Cortex of kidney (tissue), 1 donor: ENCODE results near the gene ZBTB42.
"Not testable (repeated sequence)": the region's sequence is repeated elsewhere in the genome, so short reads cannot be mapped to it uniquely, and the experiment has no call there.

ENCODE experiments used
- DNase-seq: peaks from one replicate; lab custom pipeline; 2025; lab: John Stamatoyannopoulos, UW

ZBTB42 gene

DNA sequence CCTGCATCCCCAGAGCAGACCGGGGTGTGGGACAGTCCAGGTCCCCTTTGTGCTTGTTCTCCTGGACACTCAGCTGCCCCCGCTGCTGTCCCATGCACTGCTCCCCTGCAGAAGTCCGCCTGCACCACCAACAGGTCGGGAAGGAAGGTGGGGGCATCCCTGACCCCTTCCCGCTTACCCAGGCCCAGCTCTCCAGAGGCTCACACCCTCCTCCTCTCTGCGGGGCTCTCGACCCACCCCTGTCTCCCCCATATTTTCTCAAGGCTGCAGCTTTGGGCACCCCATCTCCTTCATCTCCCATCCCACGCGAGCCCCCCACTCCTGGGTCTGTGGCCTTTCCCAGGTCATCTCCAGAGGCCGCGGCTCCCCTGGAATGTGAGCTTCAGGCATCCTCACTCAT lies 9.4 kb downstream of the ZBTB42 start:
- DNase-seq, result no peak

- DNase-seq, result no peak
These were observed 12.4 kb downstream of the ZBTB42 start for GRCh38 chr14:104813286-104813685.

- DNase-seq, result not testable (repeated sequence)
These were observed 13.8 kb downstream of the ZBTB42 start for GRCh38 chr14:104814701-104815100.

DNA sequence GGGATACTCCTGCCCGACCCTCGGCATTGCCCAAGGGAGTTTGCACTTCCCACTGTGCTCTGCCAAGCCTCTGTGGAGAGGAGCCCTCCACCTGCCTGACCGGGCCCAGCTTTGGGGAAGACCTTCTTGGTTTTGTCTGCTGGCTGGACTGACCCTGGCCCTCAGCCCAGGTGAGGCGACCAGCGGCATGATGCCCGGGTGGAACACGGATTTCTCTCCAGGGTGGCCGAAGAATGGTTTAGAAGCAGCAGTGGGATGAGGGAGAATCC lies 15.6 kb downstream of the ZBTB42 start:
- DNase-seq, result no peak

DNA sequence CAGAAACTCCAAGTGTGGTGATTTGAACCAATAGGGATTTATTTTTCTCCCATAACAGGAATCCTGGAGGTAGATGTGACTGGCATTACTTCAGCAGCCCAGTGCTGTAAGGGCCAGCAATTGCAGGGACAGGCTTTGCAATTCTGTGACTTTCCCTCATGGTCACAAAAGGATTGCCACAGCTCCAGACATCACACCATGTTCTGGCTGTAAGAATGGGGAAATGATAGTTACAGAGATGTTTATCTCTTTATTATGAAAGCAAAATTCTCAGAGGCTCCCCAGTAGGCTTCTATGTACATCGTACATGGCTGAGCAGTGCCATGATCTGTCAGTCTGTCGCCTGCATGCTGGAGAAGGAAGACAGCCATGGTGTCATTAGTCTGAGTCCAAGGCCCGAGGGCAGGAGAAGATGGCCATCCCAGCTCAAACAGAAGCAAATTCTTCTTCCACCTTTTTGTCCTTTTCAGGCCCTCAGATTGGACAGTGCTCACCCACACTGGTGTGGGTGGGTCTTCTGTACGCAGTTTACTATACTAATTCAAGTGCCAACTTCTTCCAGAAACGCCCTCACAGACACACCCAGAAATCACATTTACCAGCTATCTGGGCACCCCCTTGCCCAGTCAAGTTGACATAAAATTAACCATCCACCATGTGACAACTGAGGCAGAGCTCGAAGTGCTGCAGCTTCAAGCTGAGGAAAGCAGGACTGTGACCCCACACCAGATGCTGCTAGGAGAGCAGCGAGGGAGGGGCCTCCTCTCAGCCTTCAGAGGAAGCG lies 17.2 kb downstream of the ZBTB42 start:
- DNase-seq, result no peak

GRCh38 chr14:104818714-104819161 lies 17.8 kb downstream of the ZBTB42 start:
- no peak for DNase-seq

- no peak for DNase-seq
These were observed 18.5 kb downstream of the ZBTB42 start for GRCh38 chr14:104819361-104819781.

- no peak for DNase-seq
These were observed 19.8 kb downstream of the ZBTB42 start for GRCh38 chr14:104820669-104821228.

- no peak for DNase-seq
These were observed 20.5 kb downstream of the ZBTB42 start for GRCh38 chr14:104821229-104821945.

DNA sequence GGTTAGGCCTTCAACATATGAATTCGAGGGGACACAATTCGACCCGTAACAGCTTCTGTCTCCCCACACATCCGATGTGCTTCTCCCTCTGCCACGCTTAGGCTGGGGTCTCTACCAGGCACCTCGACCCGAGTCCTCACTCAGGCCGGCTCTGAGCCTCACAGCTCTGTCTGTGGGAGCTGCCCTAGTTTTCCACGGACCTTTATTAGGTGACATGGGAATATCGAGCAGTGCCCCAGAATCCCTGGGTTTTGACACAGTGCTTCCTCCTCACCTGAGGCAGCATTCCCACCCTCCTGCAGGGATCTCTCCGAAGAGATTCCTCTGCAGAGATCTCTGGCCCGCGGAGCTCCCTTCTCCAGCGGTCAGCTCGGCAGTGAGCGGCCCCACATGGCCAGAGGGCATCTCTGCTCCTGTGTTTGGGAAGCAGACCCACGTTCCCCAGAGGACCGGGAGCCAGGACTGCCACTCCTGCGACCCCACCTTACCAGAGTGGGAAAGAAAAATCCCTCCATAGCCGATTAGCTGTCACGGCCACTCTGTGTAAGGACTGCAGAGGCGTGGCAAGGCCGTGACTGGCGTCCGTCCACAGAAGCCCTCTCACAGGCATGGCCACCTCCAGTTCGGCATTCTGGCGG lies 21.2 kb downstream of the ZBTB42 start:
- no peak for DNase-seq

GRCh38 chr14:104822821-104823615 lies 22.1 kb downstream of the ZBTB42 start:
- no peak for DNase-seq

DNA sequence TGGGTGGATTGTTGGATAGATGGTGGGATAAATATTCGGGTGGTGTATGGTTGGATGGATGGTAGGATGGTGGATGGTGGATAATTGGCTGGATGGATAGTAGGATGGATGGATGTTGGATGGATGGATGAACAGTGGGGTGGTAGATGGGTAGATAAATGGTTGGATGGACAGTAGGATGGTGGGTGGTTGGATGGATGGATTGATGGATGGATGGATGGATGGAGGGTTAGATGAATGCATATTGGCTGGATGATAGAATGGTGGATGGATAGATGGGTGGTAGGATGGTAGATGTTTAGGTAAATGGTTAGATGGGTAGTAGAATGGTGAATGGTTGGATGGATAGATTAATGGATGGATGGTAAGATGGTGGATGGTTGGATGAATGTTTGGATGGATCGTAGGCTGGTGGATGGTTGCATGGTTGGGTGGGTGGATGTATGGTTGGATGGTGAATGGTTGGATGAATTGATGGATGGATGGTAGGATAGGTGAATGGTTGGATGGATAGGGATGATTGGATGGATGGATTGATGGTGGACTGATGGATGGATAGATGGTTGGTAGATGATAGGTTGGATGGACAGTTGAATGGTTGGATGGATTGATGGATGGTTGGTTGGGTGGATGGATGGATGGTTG lies 23.6 kb downstream of the ZBTB42 start:
- DNase-seq, result no peak

- DNase-seq, result no peak
These were observed 25.4 kb downstream of the ZBTB42 start for GRCh38 chr14:104826189-104826860.

DNA sequence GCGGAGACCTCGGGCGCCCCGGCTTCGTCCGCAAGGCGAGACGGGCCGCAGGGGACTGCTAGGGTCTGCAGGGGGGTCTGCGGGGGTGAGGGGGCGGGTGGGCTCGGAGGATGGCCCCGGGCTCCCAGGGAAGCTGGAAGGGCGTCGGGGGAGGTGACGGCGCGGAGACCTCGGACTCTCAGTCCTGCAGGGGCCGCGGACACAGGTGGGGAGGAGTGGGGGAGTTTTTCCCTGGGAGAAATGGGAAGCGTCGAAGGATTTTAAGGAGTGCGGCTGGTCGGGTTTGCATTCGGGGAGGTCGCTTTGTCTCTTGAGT lies 25.9 kb downstream of the ZBTB42 start:
- DNase-seq, result no peak

- no peak for DNase-seq
These were observed 26.5 kb downstream of the ZBTB42 start for GRCh38 chr14:104827177-104828055.

GRCh38 chr14:104830781-104831180 lies 29.9 kb downstream of the ZBTB42 start:
- no peak for DNase-seq

GRCh38 chr14:104836171-104836935 lies 35.5 kb downstream of the ZBTB42 start:
- not testable (repeated sequence) for DNase-seq

- DNase-seq, result no peak
These were observed 40.8 kb downstream of the ZBTB42 start for GRCh38 chr14:104841730-104842129.

- no peak for DNase-seq
These were observed 42.1 kb downstream of the ZBTB42 start for GRCh38 chr14:104843006-104843405.
